HG02943 (cell line): ENCODE results near the gene ASIC5.
"Not testable (repeated sequence)": the region's sequence is repeated elsewhere in the genome, so short reads cannot be mapped to it uniquely, and the experiment has no call there.

Experiments
- ATAC-seq: cut with Tn5 transposase; IDR thresholded peaks from one replicate; pipeline ENCODE4 v1.9.1; 2021; ENCODE audit warnings: mild to moderate bottlenecking, low read depth, moderate library complexity; ENCODE audit not compliant: unreplicated experiment

ASIC5 gene, protein sequence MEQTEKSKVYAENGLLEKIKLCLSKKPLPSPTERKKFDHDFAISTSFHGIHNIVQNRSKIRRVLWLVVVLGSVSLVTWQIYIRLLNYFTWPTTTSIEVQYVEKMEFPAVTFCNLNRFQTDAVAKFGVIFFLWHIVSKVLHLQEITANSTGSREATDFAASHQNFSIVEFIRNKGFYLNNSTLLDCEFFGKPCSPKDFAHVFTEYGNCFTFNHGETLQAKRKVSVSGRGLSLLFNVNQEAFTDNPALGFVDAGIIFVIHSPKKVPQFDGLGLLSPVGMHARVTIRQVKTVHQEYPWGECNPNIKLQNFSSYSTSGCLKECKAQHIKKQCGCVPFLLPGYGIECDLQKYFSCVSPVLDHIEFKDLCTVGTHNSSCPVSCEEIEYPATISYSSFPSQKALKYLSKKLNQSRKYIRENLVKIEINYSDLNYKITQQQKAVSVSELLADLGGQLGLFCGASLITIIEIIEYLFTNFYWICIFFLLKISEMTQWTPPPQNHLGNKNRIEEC

DNA sequence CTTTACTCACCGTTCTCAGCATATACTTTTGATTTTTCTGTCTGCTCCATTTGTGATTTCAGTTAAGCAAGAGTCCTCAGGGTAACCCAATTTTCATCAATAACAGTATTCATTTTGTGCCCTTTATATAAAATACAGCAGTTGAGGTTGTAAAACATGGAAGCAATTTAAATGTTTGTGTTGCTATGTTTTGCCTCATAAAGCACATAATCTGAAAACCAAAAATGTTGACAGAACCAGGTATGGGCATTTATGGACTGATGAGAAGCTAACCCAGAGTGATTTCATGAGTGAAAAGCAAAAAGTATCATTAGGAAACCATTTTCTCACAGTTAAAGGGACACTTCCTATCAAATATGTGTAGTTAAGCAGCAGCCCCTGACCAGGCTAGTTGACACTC lies at the start of gene ASIC5:
ASIC5 (minus strand) TSS at position 101 of the 400 bp plus-strand sequence; CDS start at position 50, 51 bp downstream.
- no peak for ATAC-seq

DNA sequence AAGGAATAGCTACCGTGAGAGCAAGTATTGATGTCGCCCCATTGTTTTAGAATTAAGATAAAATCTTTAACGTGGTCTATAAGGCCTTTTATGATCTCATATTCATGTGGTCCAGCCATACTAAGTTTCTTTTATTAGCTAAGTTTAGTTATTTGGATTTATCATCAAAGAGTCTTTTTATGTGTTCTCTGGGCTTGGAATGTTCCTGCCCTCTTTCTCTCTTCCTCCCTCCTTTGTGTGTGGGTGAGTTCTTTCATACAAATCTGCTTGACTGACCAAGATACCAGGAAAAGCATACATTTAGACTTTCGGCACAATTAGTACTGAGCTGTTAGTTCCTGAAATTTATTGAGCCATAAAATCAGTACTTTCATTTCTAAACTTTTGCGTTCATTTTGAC lies 48.7 kb upstream of the ASIC5 start:
- ATAC-seq, result no peak

DNA sequence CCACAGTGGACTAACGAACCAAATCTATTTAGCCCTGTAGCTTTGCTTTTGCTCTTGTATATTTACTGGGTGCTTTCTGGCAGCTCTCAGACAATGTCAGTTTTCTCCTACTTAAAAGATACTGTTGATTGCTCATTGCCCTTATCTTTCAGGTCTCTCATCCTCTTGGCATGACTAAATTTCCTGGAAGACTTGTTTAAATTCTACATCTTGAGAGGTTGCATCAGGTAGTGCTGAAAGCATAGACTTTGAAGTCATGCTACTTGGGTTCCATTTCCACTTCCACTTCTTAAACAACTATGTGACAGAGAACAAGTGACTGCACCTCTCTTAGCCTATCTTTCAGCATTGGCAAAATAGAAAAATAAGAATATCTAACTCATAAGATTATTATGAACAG lies 45.8 kb upstream of the ASIC5 start:
- no peak for ATAC-seq

DNA sequence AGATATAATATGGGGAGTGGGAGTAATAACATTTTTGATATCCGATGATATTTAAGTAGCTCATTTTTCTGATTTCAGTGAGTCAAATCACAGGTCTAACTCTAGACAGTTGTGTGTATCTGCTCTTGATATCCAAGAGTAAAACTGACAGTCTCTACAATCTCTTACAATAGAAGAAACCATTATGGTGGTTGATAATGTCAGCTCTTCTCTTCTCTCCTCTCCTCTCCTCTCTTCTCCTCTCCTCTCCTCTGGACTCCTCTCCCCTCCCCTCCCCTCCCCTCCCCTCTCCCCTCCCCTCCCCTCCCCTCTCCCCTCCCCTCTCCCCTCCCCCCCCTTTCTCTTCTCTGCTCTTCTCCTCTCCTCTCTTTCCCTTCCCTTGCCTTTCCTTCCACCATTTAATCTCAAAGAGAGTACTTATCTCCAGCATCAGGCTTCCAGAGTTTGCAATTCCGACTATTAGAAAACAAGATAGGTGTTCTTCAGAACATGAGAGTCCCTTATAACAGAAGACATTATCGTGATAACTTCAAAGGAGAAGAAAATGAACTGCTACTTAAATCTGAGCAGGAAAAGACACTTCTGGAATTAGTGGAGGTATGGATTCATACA lies 43.6 kb upstream of the ASIC5 start:
- ATAC-seq, result no peak

DNA sequence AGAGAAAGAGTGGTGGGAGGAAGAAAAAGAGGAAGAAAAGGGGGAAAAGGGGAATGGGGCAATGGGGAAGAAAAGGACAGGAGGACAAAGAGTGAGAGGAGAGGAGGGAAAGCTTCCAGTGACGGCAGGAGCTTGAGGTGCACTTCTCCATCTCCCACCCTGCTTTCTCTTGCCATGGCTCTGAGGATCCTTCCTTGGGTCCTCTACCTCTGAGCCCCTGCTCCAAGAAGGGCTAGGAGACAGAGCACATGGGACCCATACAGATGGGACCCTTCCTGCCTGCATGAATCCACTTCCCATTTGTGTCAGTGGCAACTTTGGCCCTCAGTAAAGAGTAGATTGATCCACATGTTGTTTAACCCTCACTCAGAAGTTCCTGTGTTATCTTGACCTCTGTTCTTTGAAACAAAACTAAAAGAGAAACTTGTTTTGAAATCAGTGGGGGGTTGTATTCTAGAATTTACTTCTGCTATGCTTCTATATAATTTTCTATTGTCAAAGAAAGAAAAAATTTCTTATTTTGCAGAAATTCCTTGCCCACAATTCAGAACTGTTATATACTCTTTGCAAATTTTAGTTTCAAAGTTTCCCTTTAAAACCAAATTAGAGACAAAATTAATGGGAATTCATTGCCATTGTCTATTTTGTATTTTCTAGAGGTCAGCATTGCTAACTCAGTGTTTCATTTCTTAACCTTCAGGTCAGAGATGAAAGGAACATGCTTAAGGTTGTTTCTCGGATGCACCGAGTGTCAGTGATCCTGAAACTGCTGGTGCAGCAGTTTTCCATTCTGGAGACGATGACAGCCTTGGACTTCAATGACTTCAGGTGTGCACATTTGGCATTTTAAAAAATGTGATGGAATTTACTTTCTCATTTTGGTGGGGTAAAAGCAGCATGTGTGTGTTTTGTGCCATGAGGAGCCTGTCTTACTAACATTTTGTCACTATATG lies 42.4 kb upstream of the ASIC5 start:
- no peak for ATAC-seq

DNA sequence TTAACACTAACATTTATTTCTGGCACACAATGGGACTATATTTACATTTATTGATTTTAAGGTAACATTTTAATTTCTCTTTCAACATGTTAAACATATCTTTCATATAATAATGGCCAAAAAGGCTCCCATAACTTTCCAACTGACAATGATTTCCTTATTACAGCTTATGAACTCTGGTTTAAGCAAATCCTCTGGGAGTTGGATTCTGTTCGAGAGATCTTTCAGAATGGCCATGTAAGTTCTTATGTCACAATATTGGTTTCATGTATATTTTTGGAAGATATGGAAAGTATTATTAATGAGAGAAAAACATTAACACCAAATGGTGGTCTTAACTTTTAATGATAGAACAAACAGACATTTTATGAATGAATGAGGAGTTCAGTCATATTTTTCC lies 41.5 kb upstream of the ASIC5 start:
- no peak for ATAC-seq

DNA sequence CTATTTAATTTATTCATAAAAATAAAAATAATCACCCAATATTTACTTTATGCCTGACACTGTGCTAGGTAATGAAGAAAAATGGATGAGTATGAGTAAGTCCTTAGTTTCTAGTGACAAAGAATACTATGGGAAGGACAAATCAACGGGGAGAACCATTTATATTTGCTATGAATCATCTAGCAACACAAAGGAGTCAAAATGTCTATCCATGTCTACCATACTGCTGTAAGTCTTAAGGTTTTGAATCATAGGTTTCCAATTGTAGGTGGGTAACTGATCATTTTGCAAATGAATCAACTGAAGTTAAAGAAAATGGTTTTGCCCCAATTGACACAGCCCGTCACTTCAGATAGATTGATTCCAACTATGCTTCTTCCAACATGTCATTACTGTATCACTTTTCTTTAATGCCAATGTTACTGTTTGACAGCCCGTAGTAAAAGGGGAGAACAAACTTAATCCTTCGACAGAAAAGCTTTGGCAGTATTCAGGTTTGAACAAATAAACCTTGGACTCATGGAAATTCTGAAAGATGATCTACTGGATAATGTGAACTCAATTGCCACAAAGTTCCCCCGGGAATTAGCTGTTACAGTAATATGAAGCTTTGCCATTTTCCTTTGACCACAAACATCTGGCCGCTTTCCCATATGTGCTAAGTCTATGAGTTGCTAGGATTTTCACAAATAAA lies 40.6 kb upstream of the ASIC5 start:
- ATAC-seq, result no peak

DNA sequence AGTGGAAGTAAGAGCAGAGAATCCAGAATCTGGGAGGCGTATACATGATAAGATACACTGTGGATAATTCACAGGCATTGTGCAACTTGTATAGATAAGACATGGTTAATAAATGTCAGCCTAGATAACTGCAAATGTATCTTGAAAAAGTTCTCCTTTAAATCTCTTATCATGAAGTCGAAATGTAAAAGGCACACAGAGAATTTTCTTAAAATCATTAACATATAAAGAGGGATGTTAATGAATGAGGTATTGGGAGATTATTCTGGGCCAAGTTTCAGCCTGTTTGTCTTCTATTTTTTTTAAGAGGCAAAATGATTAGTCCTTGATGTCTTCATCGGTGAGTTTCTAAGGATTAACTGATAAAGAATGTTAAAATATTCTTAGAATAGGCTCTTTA lies 38.3 kb upstream of the ASIC5 start:
- no peak for ATAC-seq

DNA sequence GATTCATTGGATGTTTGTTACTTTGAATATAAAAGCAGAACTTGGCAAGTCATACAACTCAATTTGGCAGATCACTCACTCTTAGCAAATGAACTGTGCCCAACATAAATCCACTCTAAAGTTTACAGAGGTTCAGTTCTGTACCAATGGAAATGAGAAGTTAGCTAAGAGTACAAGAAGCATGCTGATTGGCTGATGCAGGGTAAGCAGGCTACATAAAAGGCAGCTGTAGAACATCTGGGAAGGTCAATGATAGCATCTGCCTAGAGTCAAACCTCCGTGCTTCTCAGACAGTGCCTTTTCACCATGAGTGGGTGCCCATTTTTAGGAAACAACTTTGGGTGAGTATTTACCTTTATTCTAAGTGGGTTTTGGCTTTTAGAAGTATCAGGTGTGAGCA lies 37.4 kb upstream of the ASIC5 start, which contains the start of gene TDO2:
TDO2 (plus strand) TSS at position 244 of the 400 bp plus-strand sequence; CDS start at position 307, 63 bp downstream.
- ATAC-seq, result no peak

DNA sequence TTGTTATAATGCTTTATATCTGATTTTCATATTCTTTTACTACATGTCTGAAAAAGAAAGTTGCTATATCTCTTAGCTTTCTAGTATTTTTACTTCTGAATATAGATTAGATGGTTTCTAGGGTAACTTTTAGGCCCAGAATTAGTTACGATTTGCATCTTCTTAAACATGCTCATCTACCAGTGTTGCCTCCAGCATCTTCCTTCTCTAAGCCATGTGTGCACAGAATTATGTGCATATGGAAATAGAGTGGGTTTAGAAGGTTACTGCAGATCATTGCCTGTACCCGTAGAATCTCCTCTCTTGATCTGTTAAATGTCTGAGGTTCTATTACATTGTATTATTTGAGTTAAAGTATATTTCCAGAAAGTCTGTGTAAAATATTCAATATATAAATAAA lies 34.9 kb upstream of the ASIC5 start:
- ATAC-seq, result no peak

DNA sequence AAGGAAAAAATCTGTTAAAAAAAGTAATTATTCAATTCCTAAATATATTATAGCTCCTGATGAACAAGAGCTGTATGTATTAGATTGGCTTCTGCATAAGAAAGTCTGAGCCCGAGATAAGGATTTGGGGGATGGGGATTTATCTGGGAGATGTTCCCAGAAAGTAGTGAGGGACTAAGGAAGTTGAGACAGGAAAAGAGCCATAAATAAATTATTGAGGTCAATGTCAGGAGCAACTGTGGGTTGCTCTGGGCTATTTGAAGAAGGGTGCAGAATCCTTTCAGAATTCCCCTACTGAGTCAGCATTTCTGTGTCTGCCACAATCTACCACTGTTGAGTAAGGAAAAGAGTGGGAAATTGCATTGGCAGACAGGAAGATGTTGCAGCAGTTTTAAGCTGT lies 34.3 kb upstream of the ASIC5 start:
- ATAC-seq, result no peak

DNA sequence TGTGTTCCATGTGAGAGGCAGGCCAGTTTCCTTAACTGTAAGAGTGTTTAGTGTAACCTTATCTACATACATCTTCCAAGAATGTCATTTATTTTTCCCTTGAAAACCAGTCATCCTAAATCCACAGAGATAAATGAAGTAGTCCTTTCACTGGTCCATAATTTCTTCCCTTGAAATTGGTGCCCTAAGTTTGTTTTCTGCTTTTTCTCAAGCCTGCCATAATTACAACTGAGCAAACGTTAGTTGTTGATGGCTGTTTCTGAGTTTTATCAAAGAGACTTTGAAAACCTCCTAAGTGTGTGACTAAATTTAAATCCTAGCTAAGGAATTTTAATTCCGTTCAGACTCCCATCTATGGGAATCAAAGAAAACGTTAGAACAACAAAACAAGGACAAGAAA lies 33.8 kb upstream of the ASIC5 start:
- ATAC-seq, result no peak

DNA sequence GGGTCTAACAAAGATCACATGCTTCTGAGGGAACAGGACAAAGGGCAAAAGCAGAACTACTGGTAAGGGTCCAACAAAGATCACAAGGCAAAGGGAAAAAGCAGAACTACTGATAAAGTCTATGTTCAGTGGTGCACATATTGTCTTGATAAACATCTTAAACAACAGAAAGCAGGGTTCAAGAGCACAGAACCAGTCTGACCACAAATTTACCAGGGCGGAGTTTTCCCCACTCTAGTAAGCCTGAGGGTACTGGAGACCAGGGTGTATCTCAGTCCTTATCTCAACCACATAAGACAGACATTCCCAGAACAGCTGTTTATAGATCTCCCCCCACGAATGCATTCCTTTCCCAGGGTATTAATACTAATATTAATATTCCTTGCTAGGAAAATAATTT lies 32.3 kb upstream of the ASIC5 start:
- ATAC-seq, result not testable (repeated sequence)

DNA sequence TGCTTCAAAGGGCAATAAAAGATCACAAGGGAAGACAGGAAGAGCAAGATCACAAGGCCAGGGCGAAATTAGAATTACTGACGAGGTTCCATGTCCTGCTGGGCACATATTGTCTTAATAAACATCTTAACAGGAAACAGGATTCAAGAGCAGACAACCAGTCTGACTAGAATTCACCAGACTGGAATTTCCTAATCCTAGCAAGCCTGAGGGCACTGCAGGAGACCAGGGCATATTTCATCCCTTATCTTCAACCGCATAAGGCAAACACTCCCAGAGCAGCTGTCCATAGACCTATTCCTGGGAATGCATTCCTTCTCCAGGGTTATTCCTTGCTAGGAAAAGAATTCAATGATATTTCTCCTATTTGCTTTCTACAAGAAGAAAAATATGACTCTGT lies 25.0 kb upstream of the ASIC5 start:
- ATAC-seq, result no peak

DNA sequence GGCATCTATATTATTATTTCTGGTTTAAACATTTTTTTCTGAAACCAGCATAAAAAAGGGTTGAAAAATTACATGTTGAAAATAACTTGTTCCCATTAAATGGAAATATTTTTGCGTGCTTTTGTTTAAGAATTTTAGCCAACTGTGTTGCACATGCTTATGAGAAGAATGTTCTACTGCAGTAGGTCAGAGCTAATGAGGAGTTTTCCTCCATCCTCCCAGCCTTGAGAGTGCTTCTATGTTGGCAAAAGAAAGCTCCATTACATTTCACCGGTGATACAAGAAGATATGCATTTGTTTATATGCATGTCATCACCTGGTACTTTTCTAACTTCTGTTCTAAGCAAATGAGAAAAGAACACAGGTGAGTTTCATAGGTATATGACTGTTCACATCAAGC lies 23.9 kb upstream of the ASIC5 start:
- ATAC-seq, result no peak

DNA sequence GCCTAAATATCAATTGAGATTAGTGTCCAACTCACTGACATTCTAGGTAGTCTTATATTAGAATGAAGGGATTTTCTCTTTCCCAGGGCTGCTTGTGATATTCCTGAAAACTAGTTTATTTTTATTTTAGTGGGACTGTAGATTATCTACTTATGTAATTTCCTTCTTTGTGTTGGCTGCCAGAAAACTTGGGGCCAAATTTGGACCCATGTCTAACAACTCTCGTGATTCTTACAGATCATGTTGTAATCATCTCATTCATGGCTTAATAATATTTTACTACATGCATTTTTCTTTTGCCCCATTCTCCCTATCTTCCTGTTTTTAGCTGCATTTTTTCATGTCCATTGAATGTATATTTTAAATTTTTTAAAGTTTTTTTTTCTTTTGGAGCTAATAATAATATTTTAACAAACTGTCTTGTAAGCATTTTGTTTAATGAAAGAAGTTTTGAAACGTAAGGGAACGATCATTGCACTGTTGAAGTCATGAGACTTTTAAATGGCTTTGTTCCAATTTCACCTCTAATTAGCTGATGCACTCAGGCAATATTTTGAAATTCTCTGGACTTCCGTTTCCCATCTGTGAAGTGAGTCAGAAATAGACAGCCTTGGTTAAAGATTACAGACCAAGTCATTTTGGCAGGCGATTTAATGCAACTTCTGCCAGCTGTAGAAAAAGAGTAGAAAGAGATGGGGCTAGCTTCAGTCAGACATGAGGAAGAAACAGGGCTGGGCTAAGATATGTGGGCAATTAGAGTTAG lies 23.1 kb upstream of the ASIC5 start:
- peak; percentile 98 for ATAC-seq

DNA sequence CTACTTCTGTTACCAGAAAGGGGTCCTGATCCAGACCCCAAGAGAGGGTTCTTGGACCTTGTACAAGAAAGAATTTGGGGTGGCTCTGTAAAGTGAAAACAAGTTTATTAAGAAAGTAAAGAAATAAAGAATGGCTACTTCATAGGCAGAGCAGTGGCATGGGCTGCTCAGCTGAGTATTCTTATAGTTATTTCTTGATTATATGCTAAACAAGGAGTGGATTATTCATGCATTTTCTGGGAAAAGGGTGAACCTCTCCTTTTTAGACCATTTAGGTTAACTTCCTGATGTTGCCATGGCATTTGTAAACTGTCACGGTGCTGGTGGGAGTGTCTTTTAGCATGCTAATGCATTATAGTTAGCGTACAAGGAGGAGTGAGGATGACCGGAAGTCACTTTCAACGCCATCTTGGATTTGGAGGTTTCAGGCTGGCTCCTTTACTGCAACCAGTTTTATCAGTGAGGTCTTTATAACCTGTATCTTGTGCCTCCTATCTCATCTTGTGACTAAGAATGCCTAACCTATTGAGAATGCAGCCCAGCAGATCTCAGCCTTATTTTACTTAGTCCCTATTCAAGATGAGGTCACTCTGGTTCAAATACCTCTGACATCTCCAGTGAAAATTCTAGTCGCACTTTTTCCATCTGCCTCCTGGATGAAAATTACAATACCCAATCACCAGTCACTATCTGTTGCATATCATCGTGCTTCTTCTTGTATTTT lies 21.9 kb upstream of the ASIC5 start:
- no peak for ATAC-seq

DNA sequence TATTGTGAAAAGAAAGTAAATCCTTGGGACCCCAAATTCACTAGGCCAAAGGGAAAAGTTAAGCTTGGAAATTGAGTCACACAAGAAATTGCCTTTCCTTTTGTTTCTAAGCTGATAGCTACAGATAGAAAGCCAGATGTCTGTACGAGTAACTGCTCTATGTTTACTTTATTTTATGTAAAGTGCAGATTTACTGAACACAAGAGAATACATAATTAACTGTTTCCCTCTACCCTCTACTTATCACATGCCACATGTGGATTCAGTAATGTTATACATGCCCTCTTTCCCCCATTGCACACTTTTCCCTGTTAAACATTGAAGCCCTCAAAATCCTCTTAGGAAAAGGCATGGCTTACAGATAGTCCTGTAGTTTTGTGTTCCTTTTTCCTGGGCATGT lies 21.0 kb upstream of the ASIC5 start:
- ATAC-seq, result no peak

DNA sequence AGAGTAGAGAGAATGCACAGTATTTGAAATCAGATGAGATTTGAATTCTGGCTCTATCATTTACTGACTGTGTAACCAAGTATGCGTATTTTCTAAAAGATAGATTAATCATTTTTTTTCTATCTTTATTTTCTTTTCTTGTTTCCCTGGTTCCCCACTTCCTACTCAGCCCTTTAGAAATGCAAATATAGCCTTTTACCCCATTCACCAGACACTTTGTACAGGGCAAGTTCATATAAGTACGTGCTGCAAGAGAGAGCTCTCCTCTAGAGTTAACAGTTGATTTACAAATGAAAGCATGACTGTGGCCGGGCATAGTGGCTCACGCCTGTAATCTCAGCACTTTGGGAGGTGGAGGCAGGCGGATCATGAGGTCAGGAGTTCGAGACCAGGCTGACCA lies 19.6 kb upstream of the ASIC5 start:
- ATAC-seq, result no peak
